GM23338 (cell line): ENCODE data around the gene RUNX3. TPM values are rescaled to one million over a fixed set of nuclear protein-coding genes. Genes with fewer than 3 reads are reported as not detected.

Experiments
- ATAC-seq: fragments of 200-7000 bp; cut with Tn5 transposase; 3 replicates; pipeline ENCODE4 v1.9.1; 2020
- DNase-seq: peaks from one replicate; pipeline ENCODE4 v3.0.0-alpha.2; 2015; ENCODE audit warnings: low spot score
- H2AFZ ChIP-seq: fragments of 200-600 bp; sonication (generic); 2 replicates; pipeline ENCODE4 v1.8.0; 2016; ENCODE audit warnings: antibody characterized with exemption, mild to moderate bottlenecking, moderate library complexity
- H3F3A ChIP-seq: fragments of 200-600 bp; sonication (generic); replicated peaks from 2 replicates; pipeline ENCODE4 v1.8.0; 2017; ENCODE audit warnings: antibody characterized with exemption, mixed run types, low read depth
- H3K27ac ChIP-seq: fragments of 200-600 bp; sonication (generic); 2 replicates; pipeline ENCODE4 v1.6.1; 2016; ENCODE audit warnings: low read depth
- H3K27me3 ChIP-seq: fragments of 200-600 bp; sonication (generic); 2 replicates; pipeline ENCODE4 v1.8.0; 2016; ENCODE audit warnings: mild to moderate bottlenecking, mixed run types, moderate library complexity; ENCODE audit not compliant: insufficient read depth
- H3K36me3 ChIP-seq: fragments of 200-600 bp; sonication (generic); 2 replicates; pipeline ENCODE4 v1.8.0; 2016; ENCODE audit warnings: mild to moderate bottlenecking; ENCODE audit not compliant: insufficient read depth
- H3K4me1 ChIP-seq: fragments of 200-600 bp; sonication (generic); 2 replicates; pipeline ENCODE4 v1.8.0; 2016; ENCODE audit warnings: mild to moderate bottlenecking, moderate library complexity; ENCODE audit not compliant: insufficient read depth
- H3K4me2 ChIP-seq: fragments of 200-600 bp; sonication (generic); 2 replicates; pipeline ENCODE4 v1.7.1; 2017; ENCODE audit warnings: mixed run types
- H3K4me3 ChIP-seq: fragments of 200-600 bp; sonication (generic); 2 replicates; pipeline ENCODE4 v1.6.1; 2016; ENCODE audit warnings: mixed run types
- H3K79me2 ChIP-seq: fragments of 200-600 bp; sonication (generic); replicated peaks from 2 replicates; pipeline ENCODE4 v1.8.0; 2017; ENCODE audit warnings: mild to moderate bottlenecking; ENCODE audit not compliant: insufficient read depth
- H3K9me2 ChIP-seq: fragments of 200-600 bp; sonication (generic); 2 replicates; pipeline ENCODE4 v1.8.0; 2017; ENCODE audit not compliant: insufficient read depth
- H4K20me1 ChIP-seq: fragments of 200-600 bp; sonication (generic); replicated peaks from 2 replicates; pipeline ENCODE4 v1.8.0; 2017; ENCODE audit warnings: mild to moderate bottlenecking; ENCODE audit not compliant: insufficient read depth
- H3K27ac Mint-ChIP-seq: 2 replicates; pipeline ENCODE4 v1.8.0; 2020; ENCODE audit warnings: inconsistent platforms, mild to moderate bottlenecking, moderate library complexity, mixed read lengths
- H3K27me3 Mint-ChIP-seq: 3 replicates; pipeline ENCODE4 v1.8.0; 2022; ENCODE audit warnings: low read depth, mild to moderate bottlenecking, moderate library complexity, mixed read lengths, inconsistent platforms; ENCODE audit not compliant: insufficient read depth, poor library complexity
- H3K36me3 Mint-ChIP-seq: 3 replicates; pipeline ENCODE4 v1.8.0; 2021; ENCODE audit warnings: low read depth, mild to moderate bottlenecking, inconsistent platforms, moderate library complexity, mixed read lengths
- H3K4me1 Mint-ChIP-seq: 3 replicates; pipeline ENCODE4 v1.8.0; 2020; ENCODE audit warnings: mild to moderate bottlenecking, inconsistent platforms, mixed read lengths
- H3K4me3 Mint-ChIP-seq: 3 replicates; pipeline ENCODE4 v1.8.0; 2021; ENCODE audit warnings: moderate library complexity, mild to moderate bottlenecking, inconsistent platforms, mixed read lengths
- H3K9me3 Mint-ChIP-seq: 3 replicates; pipeline ENCODE4 v1.8.0; 2020; ENCODE audit warnings: moderate library complexity, mild to moderate bottlenecking, inconsistent platforms, mixed read lengths
- CREB1 ChIP-seq: fragments of 250-450 bp; sonication (Bioruptor Pico); IDR thresholded peaks from 2 replicates; pipeline ENCODE4 v1.5.0; 2020; ENCODE audit warnings: low read depth, mild to moderate bottlenecking, moderate library complexity
- ETS1 ChIP-seq: IDR thresholded peaks from 2 replicates; pipeline ENCODE4 v1.6.1; 2016; ENCODE audit warnings: antibody characterized with exemption
- EZH2 ChIP-seq: fragments of 200-600 bp; sonication (generic); IDR thresholded peaks from one replicate; pipeline ENCODE4 v1.8.0; 2017; ENCODE audit warnings: antibody characterized with exemption, mild to moderate bottlenecking, low read depth; ENCODE audit not compliant: unreplicated experiment
- JUNB ChIP-seq: IDR thresholded peaks from one replicate; pipeline ENCODE4 v1.6.1; 2016; ENCODE audit warnings: antibody characterized with exemption; ENCODE audit not compliant: unreplicated experiment
- REST ChIP-seq: IDR thresholded peaks from one replicate; pipeline ENCODE4 v1.6.1; 2018; ENCODE audit warnings: antibody characterized with exemption; ENCODE audit not compliant: unreplicated experiment
- STAT1 ChIP-seq: IDR thresholded peaks from one replicate; pipeline ENCODE4 v1.6.1; 2016; ENCODE audit warnings: antibody characterized with exemption; ENCODE audit not compliant: unreplicated experiment
- ZNF114 ChIP-seq: fragments of 250-450 bp; sonication (Bioruptor Pico); IDR thresholded peaks from 2 replicates; pipeline ENCODE4 v1.5.0; 2020; ENCODE audit warnings: mild to moderate bottlenecking, moderate library complexity
- ZNF331 ChIP-seq: fragments of 250-450 bp; sonication (Bioruptor Pico); IDR thresholded peaks from 2 replicates; pipeline ENCODE4 v1.5.0; 2020; ENCODE audit warnings: low read depth, mild to moderate bottlenecking, moderate library complexity
- ZNF462 ChIP-seq: fragments of 250-450 bp; sonication (Bioruptor Pico); IDR thresholded peaks from 2 replicates; pipeline ENCODE4 v1.5.0; 2020; ENCODE audit warnings: mild to moderate bottlenecking, moderate library complexity
- polyA plus RNA-seq: library from polyadenylated mRNA; unstranded; fragments of >200 nt; fragmentation: Nextera tagmentation; extraction: Ambion mirVana; gene quantifications from 2 replicates; pipeline ENCODE4 v1.2.1, GENCODE V29; 2016
- total RNA-seq: library from RNA; depleted of rRNA; stranded (reverse); fragments of >200 nt; shearing (Covaris generic); gene quantifications from 2 replicates; pipeline ENCODE4 v1.2.3, GENCODE V29; 2014
- TF ChIP-seq, protein P1 (sequence below), 2 experiments: fragments of 200-600 bp in 1 of 2; sonication (generic) in 1 of 2; conservative IDR thresholded peaks; 2 replicates each; pipeline versions ENCODE4 v1.5.1 to v1.6.1; 2016 to 2017; ENCODE audit warnings: antibody characterized with exemption in 2 of 2, low read depth in 2 of 2, mild to moderate bottlenecking in 2 of 2, moderate library complexity in 1 of 2

The RUNX3 gene
- total and polyA plus RNA-seq, 2 experiments from 2014 or later: 0.23 to 0.73 TPM

DNA sequence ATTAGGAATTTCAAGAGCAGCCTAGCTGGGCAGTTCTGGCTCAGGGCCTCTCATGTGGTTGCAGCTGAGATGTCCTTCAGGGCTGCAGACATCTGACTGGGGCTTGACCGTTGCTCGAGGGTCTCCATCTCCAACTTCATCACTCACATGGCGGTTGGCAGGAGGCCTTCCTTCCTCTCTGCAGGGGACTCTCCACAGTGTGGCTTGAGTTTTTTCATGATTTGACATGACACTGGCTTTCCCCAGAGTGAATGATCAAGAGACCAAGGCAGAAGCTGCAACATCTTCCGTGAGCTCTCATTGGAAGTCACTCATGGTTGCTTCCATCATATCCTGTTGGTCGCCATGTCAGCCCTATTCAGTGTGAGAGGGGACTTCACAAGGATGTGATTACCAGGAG is 74.6 kb downstream of the RUNX3 start:
- no peak overlapping the region for H3K4me3 ChIP-seq
- no peak for DNase-seq
- H3K79me2 ChIP-seq: no peaks in the 10 kb centered on the region
- H3K4me1 ChIP-seq: no peaks in the 10 kb centered on the region
- H3K4me1 Mint-ChIP-seq: no peaks in the 10 kb centered on the region
- no peaks in the 10 kb centered on the region for H4K20me1 ChIP-seq
- no peaks in the 10 kb centered on the region for H3K36me3 Mint-ChIP-seq
- H3K27ac Mint-ChIP-seq: no peak overlapping the region
- no peak overlapping the region for H3K4me3 Mint-ChIP-seq
- H2AFZ ChIP-seq: no peak overlapping the region
- H3K27me3 Mint-ChIP-seq: no peaks in the 10 kb centered on the region
- H3F3A ChIP-seq: no peaks in the 10 kb centered on the region
- no peak overlapping the region for H3K4me2 ChIP-seq
- no peak for ATAC-seq
- TF ChIP-seq, protein P1, sequence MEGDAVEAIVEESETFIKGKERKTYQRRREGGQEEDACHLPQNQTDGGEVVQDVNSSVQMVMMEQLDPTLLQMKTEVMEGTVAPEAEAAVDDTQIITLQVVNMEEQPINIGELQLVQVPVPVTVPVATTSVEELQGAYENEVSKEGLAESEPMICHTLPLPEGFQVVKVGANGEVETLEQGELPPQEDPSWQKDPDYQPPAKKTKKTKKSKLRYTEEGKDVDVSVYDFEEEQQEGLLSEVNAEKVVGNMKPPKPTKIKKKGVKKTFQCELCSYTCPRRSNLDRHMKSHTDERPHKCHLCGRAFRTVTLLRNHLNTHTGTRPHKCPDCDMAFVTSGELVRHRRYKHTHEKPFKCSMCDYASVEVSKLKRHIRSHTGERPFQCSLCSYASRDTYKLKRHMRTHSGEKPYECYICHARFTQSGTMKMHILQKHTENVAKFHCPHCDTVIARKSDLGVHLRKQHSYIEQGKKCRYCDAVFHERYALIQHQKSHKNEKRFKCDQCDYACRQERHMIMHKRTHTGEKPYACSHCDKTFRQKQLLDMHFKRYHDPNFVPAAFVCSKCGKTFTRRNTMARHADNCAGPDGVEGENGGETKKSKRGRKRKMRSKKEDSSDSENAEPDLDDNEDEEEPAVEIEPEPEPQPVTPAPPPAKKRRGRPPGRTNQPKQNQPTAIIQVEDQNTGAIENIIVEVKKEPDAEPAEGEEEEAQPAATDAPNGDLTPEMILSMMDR (conservative IDR thresholded peaks at IDR 0.05; ENCODE audit: low read depth in 2 of 2): no peak
- TF ChIP-seq STAT1: no peak
- TF ChIP-seq JUNB: no peak
- TF ChIP-seq REST: no peak
- TF ChIP-seq EZH2: no peak
- no peak for TF ChIP-seq ZNF114
- no peak for TF ChIP-seq CREB1 (CRISPR knock-in tag)
- TF ChIP-seq ZNF331: no peak
- no peak for TF ChIP-seq ETS1
- no peak for TF ChIP-seq ZNF462 (CRISPR knock-in tag)
- H3K36me3 ChIP-seq: no peaks in the 10 kb centered on the region
- no peak overlapping the region for H3K27ac ChIP-seq
- H3K27me3 ChIP-seq: no peaks in the 10 kb centered on the region
- no peaks in the 10 kb centered on the region for H3K9me3 Mint-ChIP-seq
- H3K9me2 ChIP-seq: no peaks in the 10 kb centered on the region
